CD4-positive, alpha-beta T cell treated with Interferon gamma for 1 hour (primary cell): ENCODE measurements around the gene HCK.

Experiments
- DNase-seq: peaks from one replicate; pipeline ENCODE4 v3.0.0-alpha.2; 2020

Gene HCK

DNA sequence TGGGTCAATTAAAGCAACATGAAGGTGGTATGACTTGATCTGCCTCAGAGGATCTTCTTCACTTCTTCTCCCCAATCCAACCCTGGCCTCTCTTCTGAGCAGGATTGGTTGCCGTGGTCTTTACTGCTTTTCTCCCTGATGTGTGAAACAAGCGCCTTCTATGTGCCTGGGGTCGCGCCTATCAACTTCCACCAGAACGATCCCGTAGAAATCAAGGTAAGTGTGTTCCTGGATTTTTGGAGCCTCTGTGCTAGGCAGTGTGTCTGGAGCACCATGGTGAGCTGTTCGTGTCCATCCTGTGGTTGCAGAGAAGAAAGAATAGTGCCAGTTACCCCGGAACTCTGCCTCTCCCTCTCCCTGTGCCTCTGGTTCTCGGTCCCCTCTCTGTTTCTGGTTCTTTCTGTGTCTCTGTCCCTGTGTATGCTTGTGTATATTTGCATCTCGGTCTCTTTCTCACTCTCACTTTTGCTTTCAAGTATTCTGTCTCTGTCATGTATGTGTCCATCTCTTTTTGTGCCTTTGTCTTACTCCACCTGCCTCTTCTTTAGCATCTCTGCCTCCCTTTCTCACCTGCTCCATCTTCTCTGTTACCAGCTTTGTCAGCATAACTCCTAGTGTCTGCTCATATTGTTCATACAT, 81.0 kb downstream of the HCK start:
- DNase-seq = no peak

DNA sequence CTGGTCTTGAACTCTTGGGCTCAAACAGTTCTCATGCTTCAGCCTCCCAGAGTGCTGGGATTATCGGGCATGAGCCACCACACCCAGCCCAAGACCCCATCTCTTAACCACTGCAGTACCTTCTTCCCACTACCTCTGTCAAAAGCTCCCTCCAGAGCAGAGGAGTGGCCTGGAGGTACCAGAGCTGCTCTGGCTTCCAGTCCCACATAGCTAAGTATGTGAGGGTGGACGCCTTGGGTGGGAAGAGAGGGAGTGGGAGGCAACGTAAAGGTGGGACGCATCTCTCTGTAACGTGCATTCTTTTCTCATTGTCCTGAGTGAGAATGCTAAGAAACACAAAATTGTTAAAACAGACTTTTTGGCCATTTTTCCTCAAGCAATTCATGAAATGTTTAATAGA, 82.0 kb downstream of the HCK start:
- no peak for DNase-seq

DNA sequence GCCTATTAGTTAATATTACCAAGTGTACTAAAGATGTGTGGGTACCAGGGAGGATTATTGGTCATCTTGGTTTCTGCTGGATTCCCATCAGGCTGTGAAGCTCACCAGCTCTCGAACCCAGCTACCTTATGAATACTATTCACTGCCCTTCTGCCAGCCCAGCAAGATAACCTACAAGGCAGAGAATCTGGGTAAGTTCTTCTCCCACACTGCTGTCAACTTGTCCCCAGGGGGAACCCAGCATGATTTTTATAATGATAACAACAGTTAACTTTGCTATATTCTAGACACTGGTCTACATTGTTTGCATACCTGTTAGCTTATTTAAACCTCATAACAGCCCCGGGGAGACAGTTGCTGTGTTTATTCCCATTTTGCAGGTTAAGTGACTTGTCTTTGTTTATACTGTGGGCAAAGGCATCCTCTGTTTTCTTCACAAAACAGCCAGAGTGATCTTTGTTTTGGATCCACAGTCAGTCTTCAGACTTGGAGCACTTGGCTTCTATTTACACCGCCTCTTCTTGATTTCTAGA, 84.0 kb downstream of the HCK start:
- DNase-seq = no peak

GRCh38 chr20:32138921-32139320, 86.9 kb downstream of the HCK start:
- no peak for DNase-seq

DNA sequence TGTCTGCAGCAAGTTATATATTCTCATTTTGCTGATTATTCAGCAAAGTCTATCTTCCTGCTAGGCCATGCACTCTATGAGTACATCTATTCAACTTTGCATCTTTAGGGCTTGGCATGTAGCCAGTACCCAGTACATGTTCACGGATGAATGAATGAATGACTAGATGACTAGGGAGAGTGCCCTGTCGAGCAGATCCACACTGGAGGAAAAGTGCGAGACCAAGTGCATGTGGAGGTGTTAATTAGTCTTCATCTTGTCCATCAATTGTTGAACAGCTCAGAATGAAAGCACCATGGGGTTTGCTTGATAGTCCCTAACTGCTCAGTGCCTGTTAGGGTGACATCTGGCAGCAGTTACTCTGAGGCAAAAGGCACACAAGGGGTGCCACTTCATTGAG, 87.9 kb downstream of the HCK start:
- no peak for DNase-seq

DNA sequence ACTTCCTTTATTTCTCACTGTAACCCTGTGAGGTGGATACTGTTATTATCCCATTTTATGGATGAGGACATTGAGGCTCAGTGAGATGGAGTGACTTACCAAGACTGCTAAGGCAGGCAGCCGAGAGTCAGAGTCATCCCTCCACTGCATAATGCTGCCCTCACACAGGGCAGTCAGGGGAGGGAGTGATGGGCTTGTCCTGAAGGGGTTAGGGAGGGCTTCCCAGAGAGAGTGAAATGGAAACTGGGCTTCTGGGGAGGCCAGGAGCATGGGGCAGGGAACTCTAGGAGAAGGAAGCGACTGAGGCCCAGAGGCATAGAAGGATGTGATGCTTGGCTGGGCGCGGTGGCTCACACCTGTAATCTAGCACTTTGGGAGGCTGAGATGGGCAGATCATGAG, 88.6 kb downstream of the HCK start:
- no peak for DNase-seq

- DNase-seq = no peak
These were observed 89.5 kb downstream of the HCK start for GRCh38 chr20:32141465-32141980.

- no peak for DNase-seq
These were observed 90.0 kb downstream of the HCK start for GRCh38 chr20:32142088-32142487.

- DNase-seq = no peak
These were observed 90.9 kb downstream of the HCK start for GRCh38 chr20:32142991-32143390.

GRCh38 chr20:32144898-32145662, 93.0 kb downstream of the HCK start:
- DNase-seq = no peak

DNA sequence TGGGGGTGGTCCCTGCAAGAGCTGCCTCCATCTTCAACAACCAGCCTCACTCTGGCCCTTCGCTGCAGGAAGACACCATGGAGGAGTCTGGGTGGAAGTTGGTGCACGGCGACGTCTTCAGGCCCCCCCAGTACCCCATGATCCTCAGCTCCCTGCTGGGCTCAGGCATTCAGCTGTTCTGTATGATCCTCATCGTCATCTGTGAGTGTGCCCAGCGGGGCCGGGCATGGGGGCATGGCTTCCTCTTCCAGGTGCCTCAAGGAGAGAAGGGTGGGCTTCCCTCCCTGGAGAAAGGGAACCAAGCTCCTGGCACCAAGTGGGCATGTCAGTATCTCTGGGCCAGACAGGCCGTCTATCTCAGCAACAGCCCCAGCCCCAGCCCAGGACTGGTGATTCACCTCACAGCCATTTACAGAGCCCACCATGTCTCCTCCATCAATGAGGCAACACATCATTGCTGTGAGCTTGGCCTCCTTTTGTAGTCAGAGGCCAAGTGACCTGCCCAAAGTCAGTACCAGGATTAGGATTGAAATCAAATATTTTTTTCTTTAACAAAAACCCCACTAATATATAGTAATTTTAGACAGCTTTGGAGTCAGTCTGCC, 97.6 kb downstream of the HCK start:
- DNase-seq = no peak

- no peak for DNase-seq
These were observed 98.3 kb downstream of the HCK start for GRCh38 chr20:32150291-32150848.
